HepG2 (cell line): Measurements from ENCODE around the gene AP2A2.

ENCODE experiments used
- FOXA3 ChIP-seq: IDR thresholded peaks from 2 replicates; pipeline ENCODE4 v1.6.1; 2016; ENCODE audit warnings: missing genetic modification reagents, missing compliant biosample characterization
- FOXM1 ChIP-seq: sonication (generic); formaldehyde crosslinking; IDR thresholded peaks from 2 replicates; pipeline ENCODE4 v1.5.0; 2020; ENCODE audit warnings: missing genetic modification reagents
- FOXP1 ChIP-seq, 2 experiments: fragments of 450-650 bp in 1 of 2; IDR thresholded peaks; 2 replicates each; pipeline ENCODE4 v1.6.1; 2017 to 2018; ENCODE audit warnings: antibody characterized with exemption in 1 of 2
- GTF2F1 ChIP-seq: fragments of 150-350 bp; IDR thresholded peaks from 2 replicates; pipeline ENCODE4 v1.6.1; 2014; ENCODE audit warnings: low read length
- IKZF4 ChIP-seq: sonication (generic); formaldehyde crosslinking; IDR thresholded peaks from 2 replicates; pipeline ENCODE4 v1.5.1; 2020; ENCODE audit warnings: borderline replicate concordance, mild to moderate bottlenecking, low read depth, missing genetic modification reagents; ENCODE audit errors: not compliant biosample characterization
- POLR2A ChIP-seq, 2 experiments: IDR thresholded peaks; 2 replicates each; pipeline ENCODE4 v1.6.1; 2011; ENCODE audit warnings: low read depth in 2 of 2, low read length in 2 of 2, mild to moderate bottlenecking in 1 of 2, moderate library complexity in 1 of 2; ENCODE audit not compliant: insufficient read depth in 1 of 2
- PRDM10 ChIP-seq: sonication (generic); formaldehyde crosslinking; IDR thresholded peaks from 2 replicates; pipeline ENCODE4 v1.4.0; 2020; ENCODE audit warnings: low read depth, missing genetic modification reagents
- SNRNP70 ChIP-seq: fragments of 200-400 bp; formaldehyde crosslinking; IDR thresholded peaks from 2 replicates; pipeline ENCODE4 v1.6.1; 2017; ENCODE audit warnings: mild to moderate bottlenecking, low read depth, low read length, moderate library complexity
- USF2 ChIP-seq, 2 experiments: sonication (generic) in 1 of 2; formaldehyde crosslinking in 1 of 2; IDR thresholded peaks; 2 replicates each; pipeline versions ENCODE4 v1.5.1 to v1.6.1; 2011 to 2020; ENCODE audit warnings: borderline replicate concordance in 1 of 2, low read depth in 1 of 2, low read length in 1 of 2, mild to moderate bottlenecking in 1 of 2, missing genetic modification reagents in 1 of 2, moderate library complexity in 1 of 2
- YY1 ChIP-seq: IDR thresholded peaks from 2 replicates; pipeline ENCODE4 v1.6.1; 2011; ENCODE audit warnings: low read length, low read depth, moderate library complexity, mild to moderate bottlenecking; ENCODE audit not compliant: insufficient read depth, insufficient replicate concordance
- ZNF724P ChIP-seq: sonication (generic); formaldehyde crosslinking; IDR thresholded peaks from 2 replicates; pipeline ENCODE4 v1.8.0; 2022; ENCODE audit warnings: missing genetic modification reagents, borderline replicate concordance
- TF ChIP-seq, protein P1 (sequence below): sonication (generic); formaldehyde crosslinking; IDR thresholded peaks from 2 replicates; pipeline ENCODE4 v1.5.0; 2020; ENCODE audit warnings: mild to moderate bottlenecking, missing genetic modification reagents, moderate library complexity
- TF ChIP-seq, protein P2 (sequence below): sonication (generic); formaldehyde crosslinking; IDR thresholded peaks from 2 replicates; pipeline ENCODE4 v1.4.0; 2020; ENCODE audit warnings: missing genetic modification reagents

- no peak for TF ChIP-seq ZNF724P (CRISPR knock-in tag)
- TF ChIP-seq FOXP1 (IDR thresholded peaks at IDR 0.05) = no peak
- TF ChIP-seq FOXP1 (CRISPR knock-in tag; IDR thresholded peaks at IDR 0.05) = no peak
- TF ChIP-seq POLR2A (IDR thresholded peaks at IDR 0.05; ENCODE audit: insufficient read depth in 1 of 2, low read depth in 2 of 2, low read length in 2 of 2) = no peak
- TF ChIP-seq GTF2F1 = no peak
- no peak for TF ChIP-seq PRDM10 (CRISPR knock-in tag)
- no peak for TF ChIP-seq SNRNP70
- TF ChIP-seq FOXM1 = no peak
- no peak for TF ChIP-seq USF2 (IDR thresholded peaks at IDR 0.05; ENCODE audit: low read depth, low read length)
- no peak for TF ChIP-seq USF2 (CRISPR knock-in tag; IDR thresholded peaks at IDR 0.05; ENCODE audit: borderline replicate concordance)
- TF ChIP-seq YY1 = no peak
- TF ChIP-seq FOXA3 (CRISPR knock-in tag) = no peak
- TF ChIP-seq IKZF4 (CRISPR knock-in tag) = no peak
- TF ChIP-seq, protein P1, sequence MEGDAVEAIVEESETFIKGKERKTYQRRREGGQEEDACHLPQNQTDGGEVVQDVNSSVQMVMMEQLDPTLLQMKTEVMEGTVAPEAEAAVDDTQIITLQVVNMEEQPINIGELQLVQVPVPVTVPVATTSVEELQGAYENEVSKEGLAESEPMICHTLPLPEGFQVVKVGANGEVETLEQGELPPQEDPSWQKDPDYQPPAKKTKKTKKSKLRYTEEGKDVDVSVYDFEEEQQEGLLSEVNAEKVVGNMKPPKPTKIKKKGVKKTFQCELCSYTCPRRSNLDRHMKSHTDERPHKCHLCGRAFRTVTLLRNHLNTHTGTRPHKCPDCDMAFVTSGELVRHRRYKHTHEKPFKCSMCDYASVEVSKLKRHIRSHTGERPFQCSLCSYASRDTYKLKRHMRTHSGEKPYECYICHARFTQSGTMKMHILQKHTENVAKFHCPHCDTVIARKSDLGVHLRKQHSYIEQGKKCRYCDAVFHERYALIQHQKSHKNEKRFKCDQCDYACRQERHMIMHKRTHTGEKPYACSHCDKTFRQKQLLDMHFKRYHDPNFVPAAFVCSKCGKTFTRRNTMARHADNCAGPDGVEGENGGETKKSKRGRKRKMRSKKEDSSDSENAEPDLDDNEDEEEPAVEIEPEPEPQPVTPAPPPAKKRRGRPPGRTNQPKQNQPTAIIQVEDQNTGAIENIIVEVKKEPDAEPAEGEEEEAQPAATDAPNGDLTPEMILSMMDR (CRISPR knock-in tag) = peak; percentile 43
- TF ChIP-seq, protein P2, sequence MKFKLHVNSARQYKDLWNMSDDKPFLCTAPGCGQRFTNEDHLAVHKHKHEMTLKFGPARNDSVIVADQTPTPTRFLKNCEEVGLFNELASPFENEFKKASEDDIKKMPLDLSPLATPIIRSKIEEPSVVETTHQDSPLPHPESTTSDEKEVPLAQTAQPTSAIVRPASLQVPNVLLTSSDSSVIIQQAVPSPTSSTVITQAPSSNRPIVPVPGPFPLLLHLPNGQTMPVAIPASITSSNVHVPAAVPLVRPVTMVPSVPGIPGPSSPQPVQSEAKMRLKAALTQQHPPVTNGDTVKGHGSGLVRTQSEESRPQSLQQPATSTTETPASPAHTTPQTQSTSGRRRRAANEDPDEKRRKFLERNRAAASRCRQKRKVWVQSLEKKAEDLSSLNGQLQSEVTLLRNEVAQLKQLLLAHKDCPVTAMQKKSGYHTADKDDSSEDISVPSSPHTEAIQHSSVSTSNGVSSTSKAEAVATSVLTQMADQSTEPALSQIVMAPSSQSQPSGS (CRISPR knock-in tag) = no peak
Measured at GRCh38 chr11:898143-898511, 27.5 kb upstream of the AP2A2 start.
